Adrenal gland (tissue), 12 donors: ENCODE measurements around the gene ERI3. TPM values are rescaled to one million over a fixed set of nuclear protein-coding genes. Genes with fewer than 3 reads are reported as not detected.

ENCODE experiments used
- DNase-seq, 7 donors: peaks; one replicate each; pipeline ENCODE4 v3.0.0-alpha.2; 2019 to 2020
- H3K27ac ChIP-seq, 5 donors: fragments of 200-600 bp; sonication (generic) in 4 of 5; 1 replicate in 3 of 5; 2 replicates in 2 of 5; pipeline versions ENCODE4 v1.5.1 to v1.8.0; 2016 to 2020; ENCODE audit warnings: mild to moderate bottlenecking in 1 of 5
- H3K27me3 ChIP-seq: fragments of 200-600 bp; 2 replicates; pipeline ENCODE4 v1.8.0; 2021
- H3K36me3 ChIP-seq, 2 donors: fragments of 200-600 bp; replicated peaks in 1 of 2; 1 replicate in 1 of 2; 2 replicates in 1 of 2; pipeline versions ENCODE4 v1.5.1 to v1.8.0; 2018 to 2022
- H3K4me1 ChIP-seq, 2 donors: fragments of 200-600 bp; replicated peaks in 1 of 2; 1 replicate in 1 of 2; 2 replicates in 1 of 2; pipeline versions ENCODE4 v1.5.1 to v1.8.0; 2018 to 2021
- H3K4me3 ChIP-seq, 4 donors: fragments of 200-600 bp; sonication (generic) in 3 of 4; one replicate each; pipeline ENCODE4 v1.5.1; 2016 to 2018
- H3K9me3 ChIP-seq, 3 donors: fragments of 200-600 bp; sonication (generic) in 1 of 3; replicated peaks in 1 of 3; 1 replicate in 2 of 3; 2 replicates in 1 of 3; pipeline versions ENCODE4 v1.5.1 to v1.8.0; 2016 to 2021
- POLR2A ChIP-seq, 2 donors: fragments of 450-650 bp; IDR thresholded peaks; one replicate each; pipeline ENCODE4 v1.6.1; 2017; ENCODE audit warnings: antibody characterized with exemption in 2 of 2, mild to moderate bottlenecking in 2 of 2, moderate library complexity in 1 of 2
- WGBS, 4 donors: extraction: QIAGEN DNeasy Blood & Tissue Kit in 2 of 4; methylation state at CpG; one replicate each; pipeline versions ENCODE4 v1.1.5 to v1.1.7; 2013 to 2017; 5-methylcytosine and 5-hydroxymethylcytosine counted together
- intact Hi-C, 2 donors: fragments of 100-400 bp; cut with DNase I; formaldehyde crosslinking; loops; one replicate each; pipeline versions ENCODE4 v1.14.1 to v1.15.0; 2022 to 2023
- polyA plus RNA-seq, 3 donors: library from polyadenylated mRNA; stranded (reverse); fragments of 200-250 nt in 2 of 3; fragments of 350-450 nt in 1 of 3; fragmentation: Illumina TruSeq in 1 of 3; extraction: RNeasy Lipid Tissue Mini Kit (QIAGEN cat#74804) in 1 of 3; gene quantifications; one replicate each; pipeline ENCODE4 v1.2.3, GENCODE V29; 2013 to 2014
- total RNA-seq, 9 donors: library from RNA; depleted of rRNA in 4 of 9; stranded (reverse); fragments of >200 nt in 4 of 9; fragments of 120-200 nt in 1 of 9; fragmentation: NEBNext Ultra II Directional in 1 of 9; extraction: Animal tissue kit (Norgen Biotek cat#: 25700) in 1 of 9; gene quantifications; one replicate each; pipeline versions ENCODE4 v1.1.0 to v1.2.4, GENCODE V29; 2013 to 2023
- TF ChIP-seq, protein P1 (sequence below), 6 experiments: fragments of 450-650 bp in 4 of 6; fragments of 200-600 bp in 2 of 6; sonication (generic) in 1 of 6; IDR thresholded peaks; 1 replicate in 5 of 6; 2 replicates in 1 of 6; pipeline versions ENCODE4 v1.5.1 to v1.8.0; 2016 to 2021; ENCODE audit warnings: antibody characterized with exemption in 6 of 6, mild to moderate bottlenecking in 2 of 6, moderate library complexity in 1 of 6
- donor health status: healthy with polysubstance abuse.
- donor health status: Bipolar disorder and iron deficiency.
- donor health status: DM: yes; HTN: yes; CAD: no.
- donor health status: DM: no; HTN: no; CAD: no.
- donor health status: DM: no; HTN: no; CAD: no.
- donor health status: DM: yes; HTN: yes; CAD: no.

The ERI3 gene
- total and polyA plus RNA-seq, 12 donors = 33.8 to 68.4 (median 46.7) TPM

DNA sequence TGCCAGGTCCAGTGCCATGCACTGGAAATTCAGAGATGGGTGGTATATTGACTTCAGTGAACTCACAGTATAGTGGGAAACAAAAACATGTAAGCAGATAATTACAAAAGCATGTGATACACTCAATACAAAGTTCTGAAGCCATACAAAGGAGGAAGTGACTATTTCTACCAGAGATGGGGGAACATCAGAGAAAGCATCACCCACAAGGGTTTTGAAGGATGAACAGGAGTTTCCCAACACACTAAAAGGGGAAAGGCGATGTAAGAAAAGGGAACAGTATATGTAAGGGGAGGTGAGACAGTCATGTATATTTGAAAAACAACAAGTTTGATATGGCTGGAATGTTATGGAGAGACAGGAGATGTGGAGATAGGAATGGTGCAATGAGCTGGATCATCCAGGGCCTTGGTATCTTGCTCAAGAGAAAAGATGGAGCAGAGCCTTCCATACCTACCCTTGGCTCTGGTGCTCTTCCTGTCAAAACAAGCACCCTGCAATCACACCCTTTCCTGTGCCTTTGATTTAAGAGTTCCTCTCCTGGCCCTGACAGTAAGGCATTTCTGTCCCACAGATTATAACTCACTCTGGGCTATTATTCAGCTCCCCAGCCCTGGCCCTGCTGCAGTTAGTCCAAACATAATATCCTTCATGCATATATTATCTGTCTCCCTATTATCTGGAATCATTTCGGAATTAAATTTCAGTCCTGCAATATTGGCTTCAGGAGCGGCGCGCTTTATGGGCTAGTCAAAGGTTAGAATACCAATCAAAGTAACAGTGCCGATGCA, 81.3 kb downstream of the ERI3 start:
- H3K27ac ChIP-seq = no peak overlapping the region
- no peak overlapping the region for H3K4me3 ChIP-seq
- WGBS, 4 donors = 93 to 96% (median 95%) methylated on average over 6 of the region's 6 CpGs
- intact Hi-C loops = no loop called here
- H3K9me3 ChIP-seq = no peaks in the 10 kb centered on the region
- peaks cover 13 to 15% of the 10 kb centered on the region in 2 donors for H3K4me1 ChIP-seq
- TF ChIP-seq POLR2A (IDR thresholded peaks at IDR 0.05) = no peak
- TF ChIP-seq, protein P1, sequence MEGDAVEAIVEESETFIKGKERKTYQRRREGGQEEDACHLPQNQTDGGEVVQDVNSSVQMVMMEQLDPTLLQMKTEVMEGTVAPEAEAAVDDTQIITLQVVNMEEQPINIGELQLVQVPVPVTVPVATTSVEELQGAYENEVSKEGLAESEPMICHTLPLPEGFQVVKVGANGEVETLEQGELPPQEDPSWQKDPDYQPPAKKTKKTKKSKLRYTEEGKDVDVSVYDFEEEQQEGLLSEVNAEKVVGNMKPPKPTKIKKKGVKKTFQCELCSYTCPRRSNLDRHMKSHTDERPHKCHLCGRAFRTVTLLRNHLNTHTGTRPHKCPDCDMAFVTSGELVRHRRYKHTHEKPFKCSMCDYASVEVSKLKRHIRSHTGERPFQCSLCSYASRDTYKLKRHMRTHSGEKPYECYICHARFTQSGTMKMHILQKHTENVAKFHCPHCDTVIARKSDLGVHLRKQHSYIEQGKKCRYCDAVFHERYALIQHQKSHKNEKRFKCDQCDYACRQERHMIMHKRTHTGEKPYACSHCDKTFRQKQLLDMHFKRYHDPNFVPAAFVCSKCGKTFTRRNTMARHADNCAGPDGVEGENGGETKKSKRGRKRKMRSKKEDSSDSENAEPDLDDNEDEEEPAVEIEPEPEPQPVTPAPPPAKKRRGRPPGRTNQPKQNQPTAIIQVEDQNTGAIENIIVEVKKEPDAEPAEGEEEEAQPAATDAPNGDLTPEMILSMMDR (IDR thresholded peaks at IDR 0.05) = no peak
- no peaks in the 10 kb centered on the region for H3K36me3 ChIP-seq
- H3K27me3 ChIP-seq = no peaks in the 10 kb centered on the region
- DNase-seq = no peak

DNA sequence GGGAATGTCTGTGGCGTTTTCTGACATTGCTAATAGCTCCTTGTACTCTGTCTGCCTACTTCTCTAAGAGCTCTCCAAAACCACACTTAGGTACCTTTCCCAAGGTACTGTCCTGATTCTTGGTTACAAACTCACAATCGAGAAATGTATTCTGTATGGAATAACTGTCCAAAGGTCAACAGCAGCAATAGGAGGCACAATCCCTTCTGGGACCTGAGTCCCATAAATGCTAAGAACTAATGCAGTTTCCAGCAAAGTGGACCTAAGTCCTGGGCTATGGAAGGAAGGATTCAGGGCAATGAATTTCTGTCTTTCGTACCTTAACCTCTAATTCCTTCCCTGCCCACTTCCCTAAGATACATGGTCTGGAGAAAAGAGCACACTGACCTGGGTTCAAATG, 82.1 kb downstream of the ERI3 start:
- Histone ChIP-seq H3K4me3 (no peak overlapping the region), H3K9me3 (no peaks in the 10 kb centered on the region), H3K36me3 (no peaks in the 10 kb centered on the region), H3K27me3 (no peaks in the 10 kb centered on the region), H3K27ac (no peak overlapping the region), H3K4me1 (peaks cover 13 to 15% of the 10 kb centered on the region in 2 donors)
- WGBS, 4 donors = 90 to 98% (median 96%) methylated on average over 3 of the region's 3 CpGs
- TF ChIP-seq, protein P1 (IDR thresholded peaks at IDR 0.05) = no peak
- TF ChIP-seq POLR2A (IDR thresholded peaks at IDR 0.05) = no peak
- DNase-seq = no peak
- intact Hi-C loops = no loop called here

GRCh38 chr1:44271646-44272045, 83.4 kb downstream of the ERI3 start:
- no peaks in the 10 kb centered on the region for H3K9me3 ChIP-seq
- H3K4me3 ChIP-seq = no peak overlapping the region
- H3K27me3 ChIP-seq = no peaks in the 10 kb centered on the region
- DNase-seq = no peak
- H3K27ac ChIP-seq = no peak overlapping the region
- 68 to 82% (median 72%) methylated on average over 3 of the region's 3 CpGs for WGBS, 4 donors
- no peak for TF ChIP-seq POLR2A (IDR thresholded peaks at IDR 0.05)
- TF ChIP-seq, protein P1 (IDR thresholded peaks at IDR 0.05) = no peak
- intact Hi-C loops = no loop called here
- H3K4me1 ChIP-seq = peaks cover 5 to 15% of the 10 kb centered on the region in 2 donors
- H3K36me3 ChIP-seq = no peaks in the 10 kb centered on the region

DNA sequence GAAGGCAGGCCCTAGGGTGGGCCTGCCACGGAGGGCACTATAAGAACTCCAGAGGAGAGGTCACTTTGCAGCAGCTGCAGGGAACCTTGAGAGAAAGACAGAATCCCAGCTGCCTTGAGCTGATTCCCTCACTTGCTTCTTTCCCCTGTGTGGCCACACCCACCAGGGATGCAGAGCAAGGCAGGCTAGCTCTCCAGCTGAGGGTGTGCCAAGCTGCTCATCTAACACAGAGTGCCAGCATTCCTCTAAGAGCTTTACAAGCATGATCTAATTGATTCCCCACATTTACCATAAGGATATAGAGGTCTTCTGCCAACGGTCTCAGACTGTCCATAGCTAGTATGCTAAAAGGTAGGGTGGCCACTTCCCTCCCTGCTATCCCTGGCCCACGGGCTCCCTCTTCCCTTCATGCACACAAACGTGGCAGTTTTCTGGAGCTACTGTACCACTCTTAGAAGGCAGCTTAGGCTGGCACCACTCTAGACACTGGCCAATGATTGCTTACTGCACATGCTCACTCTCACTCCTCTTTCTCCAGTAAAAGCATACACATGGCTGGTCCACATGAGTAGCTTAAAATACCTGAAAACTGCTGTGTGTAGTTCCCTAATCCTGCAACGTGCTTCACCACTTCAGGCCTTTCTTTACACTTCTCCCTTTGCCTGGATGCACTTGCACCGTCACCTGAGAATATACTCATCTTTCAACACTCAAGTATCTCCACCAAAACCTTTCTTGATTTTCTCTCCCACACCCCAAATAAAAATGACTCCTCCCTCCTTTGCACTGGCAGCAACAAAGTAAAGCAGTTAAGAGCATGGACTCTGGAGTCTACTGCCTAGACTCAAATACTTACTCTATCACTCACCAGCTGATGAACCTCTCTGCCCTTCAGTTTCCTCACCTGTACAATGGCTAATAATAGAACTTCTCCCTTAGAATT, 84.1 kb downstream of the ERI3 start:
- H3K36me3 ChIP-seq = no peaks in the 10 kb centered on the region
- no peak overlapping the region for H3K4me3 ChIP-seq
- intact Hi-C loops = no loop called here
- H3K27me3 ChIP-seq = no peaks in the 10 kb centered on the region
- H3K4me1 ChIP-seq = peaks cover under 1 to 8% of the 10 kb centered on the region in 2 donors
- 80 to 94% (median 86%) methylated on average over 5 to 6 of the region's 6 CpGs for WGBS, 4 donors
- H3K9me3 ChIP-seq = no peaks in the 10 kb centered on the region
- no peak for DNase-seq
- no peak overlapping the region for H3K27ac ChIP-seq
- TF ChIP-seq, protein P1 (IDR thresholded peaks at IDR 0.05) = no peak
- TF ChIP-seq POLR2A (IDR thresholded peaks at IDR 0.05) = no peak
